ENCODE data around the gene TP53INP2.

The TP53INP2 gene

GRCh38 chr20:34705397-34706301, 1.5 kb downstream of the TP53INP2 start:
- ChIA-PET POLR2A (interaction anchor here (0.9 kb wide), 1 partner anchor 29 kb away, joined by 3 read pairs; the partner anchor contains the start of gene PIGU), CTCF (interaction anchor here (0.6 to 1.2 kb wide), 4 partner anchors 8 to 600 kb away, joined by 3 to 4 read pairs (median 3); no protein-coding TSS in a partner anchor)
- Histone ChIP-seq H3K4me3 (ENCODE audit: low read depth, low read length) (no peak overlapping the region), H3K4me1 (ENCODE audit: control insufficient read depth, insufficient read depth, low read length) (peaks cover 10% of the 10 kb centered on the region), H3K27ac (ENCODE audit: extremely low read depth, low read depth, low read length) (no peak overlapping the region), H3K36me3 (ENCODE audit: control insufficient read depth in 2 of 2, insufficient read depth in 1 of 2, low read length in 2 of 2) (peaks cover 0 to 3% of the 10 kb centered on the region in 2 experiments; a peak in 1 of 3 replicates), H3K9me3 (ENCODE audit: control insufficient read depth, insufficient read depth, low read depth, low read length) (no peaks in the 10 kb centered on the region)
- TF ChIP-seq ZNF157 (tag by site-specific recombination; IDR thresholded peaks at IDR 0.05), result no peak
- no peak for TF ChIP-seq ZNF26 (tag by site-specific recombination; IDR thresholded peaks at IDR 0.05)
- TF ChIP-seq ZNF654 (tag by site-specific recombination; IDR thresholded peaks at IDR 0.05; ENCODE audit: low read depth), result 0 out of 2 replicates have a peak, but pooled peaks have one; percentile 22
- 0 out of 2 replicates have a peak, but pooled peaks have one; percentile 20 for TF ChIP-seq SP2 (tag by site-specific recombination; IDR thresholded peaks at IDR 0.05)
- no peak for TF ChIP-seq ZNF843 (tag by site-specific recombination; IDR thresholded peaks at IDR 0.05)
- TF ChIP-seq SCRT2 (tag by site-specific recombination; IDR thresholded peaks at IDR 0.05), result peak; percentile 58
- TF ChIP-seq GLIS1 (tag by site-specific recombination; IDR thresholded peaks at IDR 0.05), result peak; percentile 10; the same call in 1 of the 2 replicates
- 0 out of 2 replicates have a peak, but pooled peaks have one; percentile 12 for TF ChIP-seq ZNF341 (tag by site-specific recombination; IDR thresholded peaks at IDR 0.05; ENCODE audit: low read depth)
- TF ChIP-seq CTCF (tag by site-specific recombination; IDR thresholded peaks at IDR 0.05), result peak; percentile 37
- TF ChIP-seq ZNF549 (tag by site-specific recombination; IDR thresholded peaks at IDR 0.05), result no peak
- peak; percentile 40; the same call in 1 of the 2 replicates for TF ChIP-seq IKZF3 (tag by site-specific recombination; IDR thresholded peaks at IDR 0.05)
- peak; percentile 78 for TF ChIP-seq PRDM10 (tag by site-specific recombination; IDR thresholded peaks at IDR 0.05)
- TF ChIP-seq ZBTB48 (tag by site-specific recombination; IDR thresholded peaks at IDR 0.05), result no peak

GRCh38 chr20:34706302-34706875, 2.2 kb downstream of the TP53INP2 start:
- Histone ChIP-seq H3K4me1 (ENCODE audit: control insufficient read depth, insufficient read depth, low read length) (peaks cover 10% of the 10 kb centered on the region), H3K4me3 (ENCODE audit: low read depth, low read length) (no peak overlapping the region), H3K9me3 (ENCODE audit: control insufficient read depth, insufficient read depth, low read depth, low read length) (no peaks in the 10 kb centered on the region), H3K27ac (ENCODE audit: extremely low read depth, low read depth, low read length) (no peak overlapping the region), H3K36me3 (ENCODE audit: control insufficient read depth in 2 of 2, insufficient read depth in 1 of 2, low read length in 2 of 2) (peaks cover 0 to 11% of the 10 kb centered on the region in 2 experiments; a peak in 1 of 3 replicates)
- CTCF ChIA-PET, result interaction anchor here (0.6 to 2.1 kb wide), 5 partner anchors 9 to 394 kb away, joined by 3 to 21 read pairs (median 4); no protein-coding TSS in a partner anchor
- no peak for TF ChIP-seq ZNF202 (tag by site-specific recombination; IDR thresholded peaks at IDR 0.05; ENCODE audit: borderline replicate concordance)
- no peak for TF ChIP-seq ZNF311 (tag by site-specific recombination; IDR thresholded peaks at IDR 0.05; ENCODE audit: borderline replicate concordance)
- no peak for TF ChIP-seq ZNF843 (tag by site-specific recombination; IDR thresholded peaks at IDR 0.05)
- TF ChIP-seq OVOL3 (tag by site-specific recombination; IDR thresholded peaks at IDR 0.05), result no peak
- no peak for TF ChIP-seq ZNF155 (tag by site-specific recombination; IDR thresholded peaks at IDR 0.05)
- POLR2A ChIA-PET, result interaction anchor here (0.9 kb wide), 1 partner anchor 29 kb away, joined by 3 read pairs; the partner anchor contains the start of gene PIGU

All from HEK293 (cell line).